GM13977 (cell line): ENCODE measurements around the gene KRT72.

Experiments
- DNase-seq: peaks from one replicate; pipeline ENCODE4 v3.0.0; 2012; ENCODE audit warnings: low spot score
- in situ Hi-C: fragments of 300-500 bp; cut with MboI; formaldehyde crosslinking; loops from one replicate; pipeline ENCODE4 v1.12.0; 2022; ENCODE audit warnings: low sequenced_read_pairs, low pct_unique_long_range_greater_than_20kb, mixed read lengths, inconsistent platforms; ENCODE audit not compliant: unreplicated experiment
- TF ChIP-seq, protein P1 (sequence below): IDR thresholded peaks from 2 replicates; pipeline ENCODE4 v1.5.1; 2012; ENCODE audit warnings: mild to moderate bottlenecking, control low read depth; ENCODE audit not compliant: insufficient read depth; ENCODE audit errors: extremely low read depth, missing control alignments

The KRT72 gene

DNA sequence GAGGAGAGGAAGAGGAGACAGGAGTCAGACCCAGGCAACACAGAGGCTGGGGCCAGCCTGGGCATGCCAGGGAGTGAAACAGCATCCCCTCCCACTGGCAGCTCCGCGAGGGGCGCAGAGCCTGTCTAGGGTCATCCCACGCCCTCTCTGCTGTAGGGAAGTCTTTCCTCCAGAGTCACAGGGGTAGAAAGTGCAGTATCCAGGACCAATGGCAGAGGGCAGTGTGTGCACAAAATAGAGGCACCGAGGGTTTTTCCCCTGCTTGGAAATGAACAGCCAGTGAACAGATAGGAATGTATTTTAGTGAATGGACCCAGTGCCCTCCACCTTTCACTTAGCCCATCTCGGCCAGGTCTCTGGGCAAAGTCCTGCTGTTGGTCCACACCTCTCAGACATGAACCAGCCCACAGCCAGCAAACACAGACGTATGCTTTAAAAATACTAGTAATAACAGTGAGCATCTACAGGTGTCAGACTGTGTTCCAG is 18.2 kb downstream of the KRT72 start:
- in situ Hi-C loops = loop anchor here (25.0 kb wide), 1 partner anchor 404 kb away; no protein-coding TSS in a partner anchor

DNA sequence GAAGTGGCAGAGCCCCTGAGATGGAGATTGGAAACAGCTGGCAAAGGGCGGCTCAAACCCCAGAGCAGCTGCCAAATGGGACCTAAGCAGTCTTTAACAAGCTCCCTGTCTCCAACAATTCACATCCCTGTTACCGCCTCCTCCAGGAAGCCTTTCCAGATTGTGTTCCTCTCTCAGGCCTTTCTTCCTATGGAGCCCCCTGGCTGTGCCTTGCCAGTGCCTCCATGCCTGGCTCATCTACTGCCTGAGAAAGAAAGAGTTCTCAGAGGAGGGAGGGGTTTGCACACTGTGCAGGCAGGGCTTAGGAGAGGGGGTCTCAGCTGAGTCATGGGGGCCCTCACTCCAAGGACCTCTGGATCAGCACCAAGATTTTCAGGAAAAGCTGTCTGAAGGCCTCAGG is 18.8 kb downstream of the KRT72 start:
- DNase-seq = no peak
- in situ Hi-C loops = loop anchor here (25.0 kb wide), 1 partner anchor 405 kb away; no protein-coding TSS in a partner anchor
- TF ChIP-seq, protein P1, sequence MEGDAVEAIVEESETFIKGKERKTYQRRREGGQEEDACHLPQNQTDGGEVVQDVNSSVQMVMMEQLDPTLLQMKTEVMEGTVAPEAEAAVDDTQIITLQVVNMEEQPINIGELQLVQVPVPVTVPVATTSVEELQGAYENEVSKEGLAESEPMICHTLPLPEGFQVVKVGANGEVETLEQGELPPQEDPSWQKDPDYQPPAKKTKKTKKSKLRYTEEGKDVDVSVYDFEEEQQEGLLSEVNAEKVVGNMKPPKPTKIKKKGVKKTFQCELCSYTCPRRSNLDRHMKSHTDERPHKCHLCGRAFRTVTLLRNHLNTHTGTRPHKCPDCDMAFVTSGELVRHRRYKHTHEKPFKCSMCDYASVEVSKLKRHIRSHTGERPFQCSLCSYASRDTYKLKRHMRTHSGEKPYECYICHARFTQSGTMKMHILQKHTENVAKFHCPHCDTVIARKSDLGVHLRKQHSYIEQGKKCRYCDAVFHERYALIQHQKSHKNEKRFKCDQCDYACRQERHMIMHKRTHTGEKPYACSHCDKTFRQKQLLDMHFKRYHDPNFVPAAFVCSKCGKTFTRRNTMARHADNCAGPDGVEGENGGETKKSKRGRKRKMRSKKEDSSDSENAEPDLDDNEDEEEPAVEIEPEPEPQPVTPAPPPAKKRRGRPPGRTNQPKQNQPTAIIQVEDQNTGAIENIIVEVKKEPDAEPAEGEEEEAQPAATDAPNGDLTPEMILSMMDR = no peak

More for the DNA sequence above, 18.2 kb downstream of the KRT72 start:
- DNase-seq = peak; percentile 75
- TF ChIP-seq, protein P1 = peak; percentile 66

DNA sequence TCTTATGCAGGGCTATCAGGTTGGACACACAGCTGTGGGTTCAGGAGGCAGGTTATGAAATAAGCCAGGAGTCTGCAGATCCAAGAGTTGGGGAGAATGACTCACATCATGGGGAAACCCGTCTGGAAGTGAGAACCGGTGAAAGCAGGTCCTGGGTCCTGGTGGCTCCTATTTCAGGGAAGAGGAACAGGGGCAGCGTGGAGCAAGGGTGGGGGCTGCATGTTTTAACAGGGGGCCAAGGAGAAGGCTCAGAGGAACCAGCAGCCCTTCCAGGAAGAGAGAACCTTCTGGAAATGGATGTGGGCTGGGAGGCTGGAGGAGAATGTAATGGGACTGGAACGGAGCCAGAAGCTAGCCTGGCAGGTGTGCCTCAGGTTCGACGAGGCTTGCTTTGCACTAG is 19.8 kb downstream of the KRT72 start:
- TF ChIP-seq, protein P1 = no peak
- in situ Hi-C loops = loop anchor here (25.0 kb wide), 1 partner anchor 406 kb away; no protein-coding TSS in a partner anchor
- DNase-seq = no peak

DNA sequence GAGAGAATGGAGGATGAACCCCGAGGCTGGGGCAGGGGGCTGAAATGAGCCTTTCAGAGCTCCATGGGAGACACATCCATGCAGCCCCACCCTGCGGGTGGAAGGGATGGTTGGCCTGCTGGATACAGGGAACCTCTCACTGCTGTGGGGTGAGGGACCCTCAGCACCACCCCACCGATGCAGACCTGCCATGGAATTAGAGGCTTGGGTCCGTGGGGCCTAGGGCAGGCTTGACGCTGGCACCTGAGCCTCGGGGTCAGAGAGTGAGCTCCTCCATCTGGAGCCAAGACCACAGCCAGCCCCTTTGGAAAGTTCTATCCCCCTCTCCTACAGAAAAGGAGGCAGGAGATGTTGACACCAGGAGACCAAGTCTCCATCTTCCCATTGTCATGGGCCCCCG is 20.2 kb downstream of the KRT72 start:
- DNase-seq = no peak
- TF ChIP-seq, protein P1 = no peak
- in situ Hi-C loops = loop anchor here (25.0 kb wide), 1 partner anchor 406 kb away; no protein-coding TSS in a partner anchor

DNA sequence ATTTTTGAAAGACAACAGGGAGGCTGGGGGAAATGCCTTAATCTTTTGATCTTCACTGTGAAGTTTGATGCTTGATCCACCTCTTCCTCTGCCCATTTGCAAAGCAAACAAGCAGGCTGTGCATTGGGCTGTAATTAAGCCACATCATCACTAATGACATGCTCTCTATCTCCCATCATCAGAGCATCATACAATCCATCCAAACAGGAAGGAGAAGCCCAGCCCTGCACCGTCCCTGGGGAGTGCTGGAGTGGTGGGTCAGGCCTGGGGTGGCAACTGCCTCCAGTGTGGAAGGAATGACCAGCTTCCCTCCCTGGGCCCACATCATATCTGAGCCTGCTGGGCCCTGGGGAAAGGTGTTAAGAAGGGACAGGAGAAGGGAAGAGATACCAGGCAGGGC is 20.8 kb downstream of the KRT72 start:
- DNase-seq = no peak
- in situ Hi-C loops = loop anchor here (25.0 kb wide), 1 partner anchor 407 kb away; no protein-coding TSS in a partner anchor
- TF ChIP-seq, protein P1 = no peak

DNA sequence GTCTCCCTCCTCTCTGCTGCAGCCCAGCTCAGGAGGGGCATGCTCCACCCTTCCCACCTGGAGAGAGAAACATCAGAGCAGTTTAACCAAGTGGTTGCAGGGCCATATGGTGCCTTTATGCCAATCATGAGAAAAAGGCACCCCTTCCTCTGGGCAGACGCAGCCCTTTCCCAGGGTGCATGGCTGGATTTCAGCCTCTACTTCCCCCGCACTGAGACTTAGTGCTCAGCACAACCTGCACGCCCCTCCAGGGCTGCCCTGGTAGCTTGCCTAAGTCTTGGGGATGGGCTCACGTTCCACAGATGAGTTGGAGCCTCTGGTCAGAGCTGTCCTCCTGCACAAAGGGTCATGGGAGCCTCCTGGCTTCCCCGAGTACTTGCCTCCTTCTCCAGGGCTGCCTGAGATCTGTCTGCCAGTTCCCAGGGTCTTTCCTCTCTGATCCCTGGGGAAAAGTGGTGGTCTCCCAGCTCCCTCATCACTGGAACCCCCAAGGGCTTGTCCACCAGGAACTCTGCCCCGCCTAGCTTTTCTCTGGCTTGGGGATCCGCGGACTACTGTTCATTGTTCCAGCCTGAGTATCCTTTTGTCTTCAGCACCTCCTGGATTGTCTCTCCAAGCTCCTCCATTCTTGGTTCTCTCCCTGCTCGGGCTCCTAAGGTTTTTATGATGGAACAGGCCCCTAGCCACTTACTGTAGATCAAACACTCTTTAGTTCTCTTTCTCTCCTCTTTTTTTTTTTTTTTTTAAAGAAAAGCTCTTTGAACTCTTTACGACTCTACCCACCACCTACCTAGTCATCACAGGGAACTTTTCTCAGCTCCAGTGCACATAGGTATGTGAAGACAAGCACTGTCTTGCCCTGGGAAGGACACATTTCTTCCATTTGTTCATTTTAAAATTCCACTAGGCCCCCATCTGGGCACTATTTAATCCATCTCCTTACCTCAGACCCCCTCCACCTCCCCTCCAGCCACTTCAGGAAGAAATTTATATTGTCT is 21.5 kb downstream of the KRT72 start:
- TF ChIP-seq, protein P1 = no peak
- DNase-seq = no peak
- in situ Hi-C loops = loop anchor here (25.0 kb wide), 1 partner anchor 408 kb away; no protein-coding TSS in a partner anchor
